NCI-H2107 (cell line): ENCODE results near the gene GFAP.
"Not testable (repeated sequence)": the region's sequence is repeated elsewhere in the genome, so short reads cannot be mapped to it uniquely, and the experiment has no call there.

Experiments used
- DNase-seq: peaks from one replicate; lab custom pipeline; 2025; lab: John Stamatoyannopoulos, UW

Gene GFAP

DNA sequence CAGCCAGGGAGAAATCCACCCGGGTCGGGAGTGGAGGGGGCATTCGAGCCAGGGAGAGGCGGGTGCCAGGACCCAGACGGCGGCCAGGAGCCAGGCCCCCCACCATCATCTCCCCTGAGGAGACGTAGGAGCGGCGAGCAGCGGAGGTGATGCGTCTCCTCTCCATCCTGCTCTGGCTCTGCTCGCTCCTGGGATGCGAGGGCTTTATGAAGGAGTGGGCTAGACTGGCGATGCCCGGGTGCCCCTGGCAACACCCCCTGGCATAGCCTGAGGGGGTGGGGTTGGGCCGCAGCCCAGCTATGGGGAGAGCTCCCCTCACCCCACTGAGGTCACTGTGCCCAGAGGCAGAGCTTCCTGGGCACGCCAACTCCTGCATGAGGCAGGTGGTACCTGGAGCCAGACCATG lies at the start of gene GFAP:
TSS of gene GFAP (minus strand) at position 180 of the 406 bp plus-strand sequence. CDS start at position 166, 14 bp downstream.
- DNase-seq = no peak

DNA sequence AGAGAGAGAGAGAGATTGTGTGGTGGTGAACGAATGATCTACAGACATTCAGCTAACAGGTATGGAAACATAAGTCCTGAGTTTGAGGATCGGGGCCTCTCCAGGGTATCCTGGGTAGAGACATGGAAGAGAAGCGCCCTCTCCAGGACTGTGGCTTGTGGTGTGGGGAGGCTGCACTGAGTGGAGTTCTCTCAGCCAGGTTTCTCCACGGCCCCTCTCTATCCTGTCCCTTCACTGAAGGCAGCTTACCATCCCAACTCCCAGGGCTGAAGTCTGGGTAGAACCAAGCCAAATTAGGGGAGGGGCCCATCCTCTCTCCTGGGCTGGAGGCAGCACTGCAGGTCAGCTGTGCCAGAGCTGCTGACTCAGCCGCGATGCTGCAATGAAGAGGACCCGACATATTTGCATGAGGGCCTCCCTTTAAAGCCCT lies 46.6 kb upstream of the GFAP start:
- DNase-seq = no peak

DNA sequence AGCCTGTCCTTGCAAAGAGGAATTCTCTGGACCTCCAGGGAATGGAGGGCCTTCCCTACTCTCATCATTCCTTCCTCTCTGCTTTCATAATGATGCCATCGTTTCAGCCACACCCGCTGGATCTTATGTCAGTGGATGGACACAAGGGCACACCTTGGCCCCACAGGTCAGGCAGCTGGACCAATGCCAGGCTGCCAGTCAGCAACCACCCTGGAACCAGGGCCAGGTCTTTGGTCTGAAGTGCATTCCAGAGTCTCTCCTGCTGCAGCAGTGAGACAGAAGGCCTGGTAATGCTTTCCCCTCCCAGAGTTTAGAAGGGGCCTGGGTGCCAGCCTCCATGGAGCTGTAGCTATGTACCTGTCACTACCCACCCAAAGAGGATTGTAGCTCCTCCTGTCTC lies 45.4 kb upstream of the GFAP start:
- DNase-seq = no peak

DNA sequence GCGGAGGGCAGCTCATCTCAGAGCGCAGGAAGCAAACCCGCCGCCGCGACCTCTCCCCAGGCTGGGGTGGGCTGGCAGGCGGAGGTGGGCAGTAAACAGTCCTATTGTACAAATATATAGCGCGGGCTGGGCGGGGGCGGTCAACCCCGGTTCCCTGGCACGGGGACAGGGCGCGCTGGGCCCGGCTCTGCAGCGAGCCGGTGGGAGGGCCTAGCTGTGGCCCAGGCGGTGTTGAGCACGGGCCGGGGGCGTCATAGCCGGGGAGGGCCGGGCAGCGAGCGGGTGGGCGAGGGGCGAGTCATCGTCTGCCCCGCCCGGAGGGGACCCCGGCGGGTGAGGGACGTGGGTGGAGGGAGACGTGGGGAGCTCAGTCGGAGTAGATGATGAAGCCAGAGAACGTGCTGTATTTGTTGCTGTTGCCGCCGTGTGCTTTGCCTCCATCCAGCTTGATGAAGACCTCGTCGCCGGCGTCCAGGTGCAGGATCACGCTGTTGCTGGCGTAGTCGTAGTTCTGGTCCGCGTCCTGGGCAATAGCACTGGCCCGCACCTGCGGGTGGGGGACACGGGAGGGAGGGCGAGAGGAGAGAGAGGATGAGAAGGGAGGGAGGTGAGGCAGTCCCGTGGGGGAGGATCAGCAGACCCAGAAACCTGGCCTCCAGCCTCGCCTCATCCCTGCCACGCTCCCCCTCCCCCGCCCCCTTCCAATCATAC lies 44.7 kb upstream of the GFAP start:
- no peak for DNase-seq

DNA sequence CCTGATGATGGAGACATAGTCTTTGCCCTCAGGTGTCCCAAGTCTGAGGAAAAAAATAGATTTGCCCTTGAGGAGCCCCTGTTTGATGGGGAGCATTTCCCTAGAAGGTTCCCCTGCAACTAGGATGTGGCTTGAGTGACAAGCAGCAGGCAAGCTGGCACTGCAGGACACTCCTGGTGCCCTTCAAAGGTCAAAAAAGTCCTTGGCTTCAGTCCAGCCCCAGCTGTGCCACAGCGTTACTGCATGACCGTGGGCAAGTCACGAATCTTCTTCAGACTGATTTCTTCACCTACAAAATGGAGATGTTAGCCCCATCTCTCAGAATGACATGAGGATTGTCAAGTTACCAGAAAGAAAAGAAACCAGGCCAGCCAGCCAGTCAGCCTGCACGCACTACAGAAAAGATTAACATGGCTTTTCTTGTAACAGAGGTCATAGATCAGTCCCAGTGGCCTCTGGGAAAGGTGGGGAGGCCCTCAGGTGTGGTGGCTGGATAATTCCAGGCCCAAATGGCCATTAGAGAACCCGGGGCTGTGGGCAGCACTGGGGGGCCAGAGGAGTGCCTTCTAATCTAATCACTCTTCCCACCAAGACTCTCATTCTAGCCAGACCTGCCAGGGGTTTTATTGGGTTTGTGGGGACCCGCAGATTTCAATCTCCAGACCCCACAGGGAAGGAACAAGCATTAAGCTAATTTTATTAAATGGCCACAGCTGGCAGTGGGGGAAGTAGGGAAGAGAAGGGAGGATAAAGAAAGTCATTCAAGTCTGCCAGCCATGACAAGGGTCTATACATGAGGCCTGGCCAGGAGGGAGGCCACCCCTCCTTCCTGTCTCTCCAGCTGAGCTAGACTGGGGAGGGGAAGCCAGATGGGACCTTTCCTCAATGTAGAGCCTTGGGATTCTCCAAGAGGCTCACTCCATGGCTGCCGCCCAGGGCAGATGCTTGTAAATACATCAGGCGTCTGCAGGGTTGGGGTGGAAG lies 42.0 kb upstream of the GFAP start:
- no peak for DNase-seq

DNA sequence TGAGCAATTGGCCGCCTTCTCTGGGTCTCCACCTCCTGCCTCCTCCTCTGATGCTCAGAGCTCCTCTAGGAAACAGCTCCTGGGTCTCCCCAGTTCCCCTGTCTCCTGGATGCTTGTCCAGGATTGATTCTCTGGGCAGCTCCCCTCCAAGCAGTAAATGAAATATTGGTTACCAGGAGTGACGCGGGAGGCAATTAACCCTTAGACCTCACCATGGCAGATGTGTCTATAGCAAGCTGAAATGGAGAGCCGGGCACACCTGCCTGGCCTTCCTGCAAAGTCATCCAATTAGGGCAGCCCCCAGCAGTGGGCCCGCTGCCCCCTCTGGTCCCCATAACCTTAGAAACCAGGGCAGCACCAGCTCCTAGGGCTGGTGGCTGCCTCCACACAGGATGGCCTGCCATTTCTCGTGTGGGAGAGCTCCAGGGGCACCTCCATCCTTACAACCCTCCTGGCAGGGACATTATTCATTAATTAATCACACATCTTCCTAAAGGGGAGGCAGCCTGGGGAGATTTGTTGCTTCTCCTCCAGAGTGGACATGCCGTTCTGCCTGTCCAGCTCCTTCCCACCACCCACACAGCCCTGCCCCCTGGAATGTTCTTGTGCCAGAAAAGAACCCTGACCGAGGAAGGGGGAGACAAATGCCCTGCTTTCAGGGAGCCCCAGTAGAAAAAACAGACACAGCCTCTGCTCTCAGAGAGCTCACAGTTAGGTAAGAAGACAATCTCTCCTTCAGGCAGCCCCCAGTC lies 40.5 kb upstream of the GFAP start:
- DNase-seq = no peak

DNA sequence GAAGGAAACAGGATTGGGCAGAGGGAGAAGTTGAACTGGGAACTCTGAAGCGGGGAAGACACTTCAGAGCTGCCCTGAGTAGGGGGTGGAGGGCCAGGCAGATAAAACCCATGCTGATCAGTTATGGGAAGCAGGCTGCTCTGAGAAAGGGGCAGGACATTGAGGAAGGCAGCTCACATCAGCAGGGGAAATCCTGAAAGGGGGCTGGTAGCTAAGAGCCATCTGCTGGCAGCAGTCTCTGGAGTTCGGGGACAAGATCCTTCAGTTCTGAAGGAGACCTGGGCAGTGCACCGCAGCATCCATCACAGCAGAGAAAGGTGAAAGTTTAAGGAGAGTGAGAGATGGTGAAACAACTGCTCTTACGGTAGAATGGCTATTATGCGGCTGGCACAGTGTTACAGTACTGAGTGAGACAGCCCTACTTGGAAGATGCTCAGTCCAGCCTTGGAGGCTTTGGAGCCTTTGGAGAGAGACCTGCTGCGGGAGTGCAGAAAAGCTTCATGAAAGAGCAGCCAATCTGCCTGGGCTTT lies 37.7 kb upstream of the GFAP start:
- DNase-seq = no peak

DNA sequence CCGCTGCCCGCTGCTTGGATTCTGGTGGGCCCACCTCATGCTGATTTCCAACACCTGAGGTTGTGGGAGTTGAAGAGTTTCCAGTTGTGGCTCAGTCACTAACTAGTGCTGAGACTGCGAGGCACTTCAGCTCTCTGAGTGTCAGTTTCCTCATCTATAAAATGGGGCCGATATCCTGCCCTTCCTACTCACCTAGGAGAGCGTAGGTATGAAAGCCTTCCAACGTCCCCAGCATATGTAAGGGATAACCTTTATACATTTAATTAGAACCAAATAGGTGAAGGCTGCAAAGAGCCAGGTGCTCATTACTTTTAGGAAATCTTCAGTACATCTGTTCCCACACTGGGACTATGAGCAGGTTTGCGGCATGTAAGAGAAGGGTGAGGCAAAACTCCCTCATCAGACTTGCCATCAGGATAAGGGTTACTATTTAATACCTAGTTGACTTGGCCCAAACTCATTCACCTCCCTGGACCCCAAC lies 33.1 kb upstream of the GFAP start:
- no peak for DNase-seq

DNA sequence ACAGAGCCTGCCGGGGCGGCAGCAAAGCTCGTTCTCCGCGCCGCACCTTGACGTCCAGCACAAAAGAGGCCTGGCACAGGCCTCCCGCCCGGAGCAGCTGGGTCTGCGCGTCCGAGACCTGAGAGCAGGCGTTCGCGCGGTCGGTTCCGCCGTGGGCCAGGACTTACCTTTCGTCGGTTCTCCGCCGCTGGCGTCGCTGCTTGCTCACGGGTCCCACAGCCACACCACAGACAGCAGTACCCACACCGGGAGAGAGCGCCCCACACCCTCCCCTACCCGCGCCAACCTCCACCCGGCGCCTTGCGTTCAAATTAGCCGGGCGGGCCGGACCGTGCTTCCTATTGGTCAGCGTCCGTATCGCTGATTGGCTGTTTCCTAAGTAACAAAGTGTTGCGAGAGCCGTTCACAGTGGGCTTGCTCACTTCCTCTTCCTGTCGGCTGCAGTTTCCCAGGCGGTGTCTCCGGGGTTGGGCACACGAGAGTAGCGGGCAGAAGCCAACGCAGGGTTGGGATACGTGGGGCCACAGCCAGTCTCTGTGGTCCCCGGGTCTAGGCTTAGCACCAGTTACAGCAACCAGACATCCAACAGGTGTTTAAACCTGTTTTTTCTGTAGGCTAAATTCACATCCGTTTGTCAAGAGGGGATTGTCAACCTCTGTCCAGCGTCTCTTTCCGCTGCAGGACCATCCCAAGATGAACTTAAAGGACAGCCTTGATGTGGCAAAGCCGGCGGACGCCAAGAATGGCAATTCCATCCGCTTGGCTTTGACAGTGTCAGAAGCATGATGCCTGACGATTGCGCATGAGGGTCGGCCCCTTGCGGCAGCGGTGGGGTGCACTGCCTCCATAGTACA lies 32.4 kb upstream of the GFAP start, which contains the start of gene KIF18B:
TSS of gene KIF18B (minus strand) at position 313 of the 854 bp plus-strand sequence. CDS start 11,429 bp downstream, outside the sequence.
- peak; percentile 79 for DNase-seq

DNA sequence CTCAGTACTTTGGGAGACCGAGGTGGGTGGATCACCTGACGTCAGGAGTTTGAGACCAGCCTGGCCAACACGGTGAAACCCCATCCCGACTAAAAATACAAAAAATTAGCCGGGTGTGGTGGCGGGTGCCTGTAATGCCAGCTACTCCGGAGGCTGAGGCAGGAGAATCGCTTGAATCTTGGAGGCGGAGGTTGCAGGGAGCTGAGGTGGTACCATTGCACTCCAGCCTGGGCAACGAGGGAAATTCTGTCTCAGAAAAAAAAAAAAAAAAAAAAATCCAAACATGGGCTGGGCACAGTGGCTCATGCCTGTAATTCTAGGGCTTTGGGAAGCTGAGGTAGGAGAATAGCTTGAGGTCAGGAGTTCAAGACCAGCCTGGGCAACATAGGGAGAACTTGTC lies 30.4 kb upstream of the GFAP start:
- not testable (repeated sequence) for DNase-seq

DNA sequence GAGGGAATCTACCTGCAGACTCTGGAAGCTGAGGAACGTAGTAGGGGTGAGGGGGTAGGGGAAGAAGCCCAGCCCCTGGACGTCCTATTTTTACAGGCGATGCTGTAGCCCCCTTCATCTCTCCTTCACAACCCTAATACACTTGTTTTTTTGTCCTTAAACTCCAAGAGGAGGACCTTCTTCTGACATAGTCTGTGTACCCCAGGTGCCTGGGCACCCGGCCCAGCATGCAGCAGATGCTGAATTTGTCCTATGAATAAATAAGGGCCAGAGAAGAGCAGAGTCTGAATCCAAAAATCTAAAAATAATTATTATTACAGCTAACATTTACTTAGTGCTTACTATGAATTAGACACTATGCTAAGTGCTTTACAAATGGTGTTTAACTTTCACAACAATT lies 27.2 kb upstream of the GFAP start:
- DNase-seq = no peak

DNA sequence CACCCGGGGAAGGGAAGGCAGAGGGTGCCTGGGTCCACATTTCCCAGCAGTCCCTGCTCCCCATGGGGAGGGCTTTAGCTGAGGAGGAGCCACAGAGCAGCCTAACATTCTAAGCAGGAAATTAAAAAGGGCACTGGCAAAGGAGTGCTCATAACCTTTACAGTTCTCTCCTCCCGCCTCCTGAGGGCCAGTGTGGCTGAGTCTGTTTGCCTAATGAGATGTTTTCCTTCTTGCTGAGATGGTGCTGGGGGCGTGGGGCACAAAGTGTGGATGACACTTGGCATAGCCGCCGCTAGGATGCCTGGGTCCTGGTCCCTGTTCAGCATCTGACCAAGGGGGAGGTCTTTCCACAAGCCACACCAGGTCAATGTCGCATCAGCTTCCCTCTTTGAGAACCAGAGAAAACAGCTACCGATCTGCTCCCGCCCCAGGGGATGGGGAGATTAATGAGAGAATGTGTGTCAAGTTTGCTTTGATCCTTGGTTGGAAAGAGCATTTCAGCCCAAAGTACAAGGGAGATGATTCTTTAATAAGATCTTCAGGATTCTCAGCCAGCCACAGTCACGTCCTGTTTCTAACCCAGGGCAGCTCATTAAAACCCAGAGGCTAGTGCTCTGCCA lies 26.5 kb upstream of the GFAP start:
- DNase-seq = no peak

DNA sequence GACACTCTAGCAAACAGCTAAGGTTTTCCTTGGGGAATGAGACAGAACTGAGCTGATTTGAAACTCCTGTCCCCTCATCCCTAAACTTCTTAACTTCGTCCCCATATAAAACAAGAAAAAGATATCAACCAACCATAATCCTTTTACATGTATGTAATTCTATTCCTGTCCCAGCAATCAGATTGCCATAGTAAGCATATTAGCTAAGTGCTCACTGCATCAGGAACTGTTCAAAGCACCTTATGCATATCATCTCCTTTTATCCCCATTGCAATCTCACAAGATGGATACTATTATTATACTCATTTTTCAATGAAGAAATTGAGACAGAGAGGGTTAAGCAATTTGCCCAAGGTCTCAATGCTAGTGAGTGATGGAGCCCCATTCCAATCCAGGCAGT lies 25.5 kb upstream of the GFAP start:
- no peak for DNase-seq

DNA sequence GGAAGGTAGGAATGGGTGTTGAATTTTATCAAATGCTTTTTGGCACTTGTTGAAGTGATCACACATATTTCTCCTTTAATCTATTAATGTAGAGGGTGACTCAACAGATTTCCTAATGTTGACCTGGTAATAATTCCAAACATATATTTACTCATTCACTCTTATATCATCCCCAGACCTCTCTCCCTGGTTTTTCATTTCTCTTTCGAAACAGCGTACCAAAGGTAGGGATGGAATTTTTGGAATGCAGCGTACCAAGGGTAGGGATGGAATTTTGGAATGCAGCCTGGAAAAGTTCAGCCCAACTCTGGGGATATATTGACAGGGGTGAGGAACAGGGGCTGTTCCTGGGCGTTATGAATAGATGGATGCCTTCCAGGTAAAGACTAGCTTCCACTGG lies 25.0 kb upstream of the GFAP start:
- DNase-seq = no peak

DNA sequence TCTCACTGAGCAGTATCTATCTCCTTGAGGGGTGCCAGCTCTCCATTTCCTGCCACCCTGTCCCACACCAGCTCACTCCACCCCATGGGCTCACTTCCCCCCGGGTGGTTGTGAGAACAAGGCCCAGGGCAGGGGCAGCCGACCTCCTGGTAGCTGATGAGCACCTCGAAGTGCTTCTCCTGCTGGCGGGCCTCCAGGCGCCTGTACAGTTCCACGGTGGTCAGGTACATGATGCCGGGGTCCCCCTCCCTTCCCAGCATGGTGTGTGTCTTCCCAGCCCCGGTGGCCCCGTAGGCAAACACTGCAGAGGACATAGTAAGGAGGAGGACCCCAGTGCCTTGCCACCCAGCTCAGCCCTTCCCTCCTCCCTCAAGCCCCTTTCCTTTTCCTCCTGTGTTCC lies 19.8 kb upstream of the GFAP start:
- no peak for DNase-seq

DNA sequence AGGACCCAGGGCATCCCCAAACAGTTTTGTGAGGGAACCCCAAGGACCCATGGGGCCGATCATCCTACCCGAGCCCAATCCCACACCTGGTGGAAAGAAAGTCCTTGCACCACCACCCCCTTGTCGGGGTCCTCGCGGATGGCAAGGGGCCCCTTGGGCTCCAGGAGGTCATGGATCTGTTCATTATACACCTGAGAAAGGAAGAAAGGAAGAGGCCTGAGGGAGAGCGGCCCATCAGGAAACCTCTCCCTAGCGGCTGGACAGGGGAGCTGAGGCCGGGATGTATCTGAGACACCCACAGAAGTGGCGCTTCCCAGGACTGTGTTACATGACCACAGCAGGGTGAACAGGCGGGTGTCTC lies 19.4 kb upstream of the GFAP start:
- DNase-seq = no peak

DNA sequence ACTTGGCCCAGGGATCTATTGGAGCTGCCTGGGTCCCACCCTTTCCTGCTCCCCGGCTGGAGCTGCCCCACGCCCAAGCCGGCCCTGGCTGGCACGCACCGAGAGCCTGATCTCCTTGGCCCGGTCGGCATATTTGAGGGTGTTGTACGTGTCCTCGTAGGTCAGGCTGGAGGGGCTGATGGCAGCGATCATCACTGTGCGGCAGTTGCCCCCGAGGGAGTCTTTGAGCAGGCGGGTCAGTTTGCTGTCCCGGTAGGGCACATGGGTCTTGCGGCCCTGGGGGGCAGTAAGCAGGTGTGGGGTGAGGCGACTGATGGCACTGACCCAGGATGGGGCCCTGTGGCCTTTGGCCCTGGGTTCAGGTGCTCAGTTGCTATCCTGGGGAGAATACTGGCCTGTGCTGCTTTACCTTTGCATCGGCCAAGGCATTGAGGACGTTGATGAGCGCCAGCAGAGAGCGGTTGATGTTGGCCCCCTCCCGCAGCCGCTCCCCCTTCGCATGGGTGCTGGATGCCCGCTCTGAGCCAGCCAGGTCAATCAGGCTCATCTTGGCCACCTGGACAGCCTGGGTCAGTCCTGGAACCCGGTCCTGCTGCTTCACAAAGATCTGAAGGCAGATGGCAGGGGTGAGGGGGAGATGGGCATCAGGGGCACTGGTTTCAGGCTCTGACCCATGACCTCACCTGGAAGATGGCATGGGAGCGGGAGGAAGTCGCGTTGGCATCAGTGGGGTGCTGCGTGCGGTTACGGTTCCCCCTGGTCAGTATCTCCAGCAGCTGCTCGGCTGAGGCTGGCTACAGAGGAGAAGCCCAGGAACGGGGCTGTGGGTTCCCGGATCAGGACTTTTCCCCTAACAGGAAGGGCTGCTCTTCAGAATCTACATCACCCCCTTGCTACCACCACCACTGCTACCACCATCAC lies 18.8 kb upstream of the GFAP start:
- DNase-seq = no peak

DNA sequence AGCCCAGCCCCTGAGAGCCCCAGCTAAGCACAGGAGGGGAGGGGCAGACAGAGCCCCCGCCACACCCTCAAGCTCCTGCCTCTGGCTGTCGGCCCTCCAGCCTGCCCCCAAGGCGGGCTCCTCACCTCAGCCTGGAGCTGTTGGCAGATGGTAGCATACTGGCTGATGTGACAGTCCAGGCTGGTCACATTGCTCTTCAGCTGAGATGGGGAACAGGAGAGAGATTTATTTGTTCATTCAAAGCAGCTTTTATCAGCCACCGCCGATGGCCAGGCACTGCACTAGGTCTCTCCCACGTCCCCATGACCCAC lies 17.4 kb upstream of the GFAP start:
- DNase-seq = no peak

DNA sequence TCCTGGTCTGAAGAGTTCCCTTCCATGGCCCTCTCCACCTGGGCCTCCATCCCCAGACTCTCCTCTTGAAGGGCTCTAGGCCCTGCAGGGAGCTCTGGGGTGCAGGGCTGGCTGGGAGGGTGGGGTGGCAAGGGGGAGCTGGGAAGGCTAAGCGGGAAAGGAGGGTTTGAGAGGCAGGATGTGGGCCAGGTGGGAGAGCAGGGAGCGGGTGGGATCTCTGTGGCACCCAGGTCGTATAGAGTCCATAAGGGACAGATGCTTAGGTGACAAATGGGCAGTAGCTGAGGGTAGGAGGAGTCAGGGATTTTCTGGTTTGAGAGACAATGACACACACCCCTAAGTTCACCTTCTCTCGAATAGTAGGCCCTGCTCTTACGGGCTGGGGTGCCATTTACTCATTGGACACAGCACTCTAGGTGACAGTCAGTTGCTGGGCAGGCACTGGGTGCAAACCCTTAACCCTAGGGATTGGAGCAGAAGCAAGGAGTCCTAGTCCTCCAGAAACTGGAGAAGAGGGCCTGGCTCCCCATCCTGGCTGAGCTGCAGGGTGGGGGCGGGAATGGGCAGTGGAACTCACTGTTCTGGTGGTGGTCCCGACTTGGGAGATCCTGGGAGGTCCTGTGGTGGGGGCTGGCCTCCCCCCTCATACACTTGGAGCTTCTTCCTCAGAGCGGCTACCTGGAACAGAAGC lies 16.9 kb upstream of the GFAP start:
- DNase-seq = no peak
